Measurements from ENCODE around the gene GIPC3.

DNA sequence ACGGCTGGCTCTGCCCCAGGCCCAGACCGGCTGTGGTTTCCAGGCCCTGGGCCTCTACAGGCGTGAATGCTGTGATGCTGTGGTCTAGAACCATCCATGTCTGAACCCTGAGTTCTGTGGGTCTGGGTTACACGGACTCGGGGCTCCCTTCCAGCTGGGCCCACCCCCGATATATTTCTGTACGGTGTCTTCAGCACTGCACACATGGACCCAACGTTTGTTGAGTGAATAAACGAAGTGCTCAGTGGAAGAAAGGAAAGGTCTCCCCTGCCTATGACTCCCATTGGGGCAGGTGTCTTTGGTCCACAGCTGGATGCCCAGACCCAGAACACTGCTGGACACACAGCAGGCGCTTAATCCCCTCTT is 39.6 kb upstream of the GIPC3 start:
- no peak for TF ChIP-seq EZH2phosphoT487 (IDR thresholded peaks at IDR 0.05; ENCODE audit: low read depth)
- TF ChIP-seq, protein P1, sequence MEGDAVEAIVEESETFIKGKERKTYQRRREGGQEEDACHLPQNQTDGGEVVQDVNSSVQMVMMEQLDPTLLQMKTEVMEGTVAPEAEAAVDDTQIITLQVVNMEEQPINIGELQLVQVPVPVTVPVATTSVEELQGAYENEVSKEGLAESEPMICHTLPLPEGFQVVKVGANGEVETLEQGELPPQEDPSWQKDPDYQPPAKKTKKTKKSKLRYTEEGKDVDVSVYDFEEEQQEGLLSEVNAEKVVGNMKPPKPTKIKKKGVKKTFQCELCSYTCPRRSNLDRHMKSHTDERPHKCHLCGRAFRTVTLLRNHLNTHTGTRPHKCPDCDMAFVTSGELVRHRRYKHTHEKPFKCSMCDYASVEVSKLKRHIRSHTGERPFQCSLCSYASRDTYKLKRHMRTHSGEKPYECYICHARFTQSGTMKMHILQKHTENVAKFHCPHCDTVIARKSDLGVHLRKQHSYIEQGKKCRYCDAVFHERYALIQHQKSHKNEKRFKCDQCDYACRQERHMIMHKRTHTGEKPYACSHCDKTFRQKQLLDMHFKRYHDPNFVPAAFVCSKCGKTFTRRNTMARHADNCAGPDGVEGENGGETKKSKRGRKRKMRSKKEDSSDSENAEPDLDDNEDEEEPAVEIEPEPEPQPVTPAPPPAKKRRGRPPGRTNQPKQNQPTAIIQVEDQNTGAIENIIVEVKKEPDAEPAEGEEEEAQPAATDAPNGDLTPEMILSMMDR (IDR thresholded peaks at IDR 0.05; ENCODE audit: low read depth, low read length): no peak
